H7 (cell line): ENCODE data around the gene IFT80. TPM values are rescaled to one million over a fixed set of nuclear protein-coding genes. Genes with fewer than 3 reads are reported as not detected.

ENCODE experiments used
- total RNA-seq: library from RNA; depleted of rRNA; stranded (reverse); fragments of >200 nt; shearing (Covaris generic); gene quantifications from 2 replicates; pipeline ENCODE4 v1.2.3, GENCODE V29; 2014; rRNA removed

The IFT80 gene
- total RNA-seq, 1 experiment from 2014 or later = 19.9 TPM

Other genes with a start within 250 kb of the IFT80 start
- 0.10 TPM in 1 of 2 replicates, not detected in the other for gene C3orf80, start 173.8 kb downstream of the IFT80 start, total RNA-seq
- gene SMC4, start 425 bp upstream of the IFT80 start, total RNA-seq = 71.9 and 109 TPM in 2 replicates
- gene TRIM59, start 50.6 kb upstream of the IFT80 start, total RNA-seq = 32.6 and 42.3 TPM in 2 replicates
- 23.4 and 26.8 TPM in 2 replicates for gene KPNA4, start 166.3 kb upstream of the IFT80 start, total RNA-seq